Measurements from ENCODE around the gene CELF5. TPM values are rescaled to one million over a fixed set of nuclear protein-coding genes. Genes with fewer than 3 reads are reported as not detected.

The CELF5 gene
- total RNA-seq, 4 donors from 2014 or later = not detected

DNA sequence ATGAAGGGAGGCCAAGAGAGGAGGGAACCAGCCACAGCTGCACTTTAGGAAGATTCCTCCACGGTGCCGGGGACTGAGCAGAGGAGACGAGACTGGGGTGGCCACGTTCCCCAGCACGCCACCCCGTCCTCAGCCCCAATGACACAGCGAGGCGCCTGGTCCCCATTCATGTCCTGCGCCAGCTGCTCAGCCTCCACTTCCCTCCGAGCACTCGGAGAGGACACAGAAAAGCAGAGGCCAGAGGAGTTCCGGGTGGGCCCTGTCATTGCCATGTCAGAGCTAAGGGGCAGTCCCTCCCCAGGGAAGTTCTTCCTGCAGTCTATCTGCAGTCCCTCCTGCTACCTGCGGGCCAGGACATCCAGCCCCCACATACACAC, 88.7 kb downstream of the CELF5 start:
- no peaks in the 10 kb centered on the region for H3K36me3 ChIP-seq
- no peak for DNase-seq (ENCODE audit: low spot score in 2 of 2)

DNA sequence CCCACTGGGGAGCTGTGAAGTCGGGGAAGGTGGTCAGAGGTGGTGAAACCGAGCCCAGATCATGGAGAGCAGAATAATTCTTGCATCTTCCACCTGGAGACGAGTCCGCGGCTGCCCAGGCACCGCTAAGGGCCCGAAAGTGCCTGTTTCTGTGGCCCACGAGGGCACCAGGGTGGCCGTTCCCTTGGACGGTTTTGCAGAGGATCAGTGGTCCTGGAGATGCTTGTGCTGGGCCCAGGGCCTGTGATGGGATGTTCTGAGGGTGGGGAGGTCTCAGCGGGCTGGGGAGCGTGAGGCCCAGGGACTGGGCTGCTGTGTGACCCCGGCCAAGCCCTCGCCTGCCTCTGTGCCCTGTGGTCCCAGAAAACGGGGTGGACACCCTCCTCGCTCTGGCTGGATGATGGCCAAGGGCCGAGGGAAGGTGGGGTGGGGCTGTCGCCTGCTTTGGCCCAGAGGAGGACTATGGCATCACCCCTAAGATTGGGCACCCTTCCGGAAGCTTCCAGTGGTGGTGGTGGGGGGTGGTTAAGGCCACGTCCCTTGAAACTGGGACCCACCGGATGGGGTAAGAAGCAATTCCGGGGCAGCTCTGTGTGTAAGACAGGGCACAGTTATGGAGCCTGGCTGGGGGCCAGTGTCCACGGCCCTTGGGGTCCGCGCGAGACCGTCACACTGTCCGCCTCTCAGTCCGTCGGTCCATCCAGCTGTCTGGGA, 90.7 kb downstream of the CELF5 start:
- 70 to 77% methylated on average over 19 to 22 of the region's 30 CpGs for WGBS, 2 donors
- DNase-seq (ENCODE audit: low spot score in 2 of 2) = no peak
- Histone ChIP-seq H3K27ac (no peak overlapping the region), H3K36me3 (no peaks in the 10 kb centered on the region), H3K9me3 (no peaks in the 10 kb centered on the region), H3K4me1 (no peaks in the 10 kb centered on the region), H3K27me3 (peaks cover 0 to 81% of the 10 kb centered on the region in 2 donors), H3K4me3 (no peak overlapping the region)
- no peak for TF ChIP-seq POLR2A (IDR thresholded peaks at IDR 0.05)

More for the DNA sequence above, 88.7 kb downstream of the CELF5 start:
- Histone ChIP-seq H3K27me3 (peaks cover 0 to 80% of the 10 kb centered on the region in 2 donors), H3K27ac (no peak overlapping the region), H3K4me3 (no peak overlapping the region), H3K9me3 (no peaks in the 10 kb centered on the region), H3K4me1 (no peaks in the 10 kb centered on the region)
- WGBS, 2 donors = 78 to 81% methylated on average over 13 of the region's 13 CpGs
- TF ChIP-seq POLR2A (IDR thresholded peaks at IDR 0.05) (no peak), EP300 (IDR thresholded peaks at IDR 0.05) (no peak)
- TF ChIP-seq, protein P1, sequence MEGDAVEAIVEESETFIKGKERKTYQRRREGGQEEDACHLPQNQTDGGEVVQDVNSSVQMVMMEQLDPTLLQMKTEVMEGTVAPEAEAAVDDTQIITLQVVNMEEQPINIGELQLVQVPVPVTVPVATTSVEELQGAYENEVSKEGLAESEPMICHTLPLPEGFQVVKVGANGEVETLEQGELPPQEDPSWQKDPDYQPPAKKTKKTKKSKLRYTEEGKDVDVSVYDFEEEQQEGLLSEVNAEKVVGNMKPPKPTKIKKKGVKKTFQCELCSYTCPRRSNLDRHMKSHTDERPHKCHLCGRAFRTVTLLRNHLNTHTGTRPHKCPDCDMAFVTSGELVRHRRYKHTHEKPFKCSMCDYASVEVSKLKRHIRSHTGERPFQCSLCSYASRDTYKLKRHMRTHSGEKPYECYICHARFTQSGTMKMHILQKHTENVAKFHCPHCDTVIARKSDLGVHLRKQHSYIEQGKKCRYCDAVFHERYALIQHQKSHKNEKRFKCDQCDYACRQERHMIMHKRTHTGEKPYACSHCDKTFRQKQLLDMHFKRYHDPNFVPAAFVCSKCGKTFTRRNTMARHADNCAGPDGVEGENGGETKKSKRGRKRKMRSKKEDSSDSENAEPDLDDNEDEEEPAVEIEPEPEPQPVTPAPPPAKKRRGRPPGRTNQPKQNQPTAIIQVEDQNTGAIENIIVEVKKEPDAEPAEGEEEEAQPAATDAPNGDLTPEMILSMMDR (IDR thresholded peaks at IDR 0.05) = no peak

DNA sequence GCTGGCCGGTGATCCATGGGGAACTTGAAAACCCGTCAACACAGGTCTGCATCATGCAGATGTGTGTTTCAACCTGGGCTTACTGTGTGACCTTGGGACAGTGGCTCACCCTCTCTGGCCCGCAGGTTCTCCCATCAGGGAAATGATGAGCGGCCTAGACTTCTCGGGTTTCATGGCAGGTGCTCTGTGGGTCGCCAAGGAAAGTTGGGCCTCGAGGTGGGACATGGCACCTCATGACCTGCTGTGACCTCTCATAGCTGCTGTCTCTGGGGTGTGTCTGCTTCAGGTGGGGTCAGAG, 91.2 kb downstream of the CELF5 start:
- no peaks in the 10 kb centered on the region for H3K9me3 ChIP-seq
- peaks cover 0 to 86% of the 10 kb centered on the region in 2 donors for H3K27me3 ChIP-seq
- WGBS, 2 donors = 74 to 75% methylated on average over 7 of the region's 7 CpGs
- no peaks in the 10 kb centered on the region for H3K36me3 ChIP-seq
- DNase-seq (ENCODE audit: low spot score in 2 of 2) = no peak
- H3K27ac ChIP-seq = no peak overlapping the region
- no peaks in the 10 kb centered on the region for H3K4me1 ChIP-seq
- TF ChIP-seq, protein P1 (IDR thresholded peaks at IDR 0.05) = no peak
- TF ChIP-seq EP300 (IDR thresholded peaks at IDR 0.05) = no peak
- no peak for TF ChIP-seq POLR2A (IDR thresholded peaks at IDR 0.05)
- no peak overlapping the region for H3K4me3 ChIP-seq

DNA sequence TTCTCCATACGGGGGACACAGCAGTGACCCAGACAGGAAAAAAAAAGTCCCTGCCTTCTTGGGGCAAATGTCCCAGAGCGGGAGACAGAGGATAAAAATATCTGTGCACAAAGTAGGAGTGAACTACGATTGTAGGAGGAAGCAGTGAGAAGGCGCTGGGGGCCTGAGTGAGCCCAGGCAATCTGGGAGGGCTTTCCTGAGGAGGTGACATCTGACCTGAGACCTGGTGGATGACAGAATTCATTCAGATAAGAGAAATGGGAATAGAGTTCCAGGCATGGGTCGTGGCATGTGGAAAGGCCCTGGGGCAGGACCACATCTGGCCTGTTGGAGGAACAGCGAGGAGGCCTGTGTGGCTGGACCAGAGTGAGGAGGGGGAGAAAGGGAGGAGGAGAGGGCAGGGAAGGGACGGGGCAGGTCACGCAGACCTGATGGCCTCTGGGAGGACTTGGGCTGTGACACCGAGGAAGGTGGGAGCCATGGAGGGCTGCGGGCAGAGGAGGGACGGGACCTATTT, 91.7 kb downstream of the CELF5 start:
- no peak overlapping the region for H3K4me3 ChIP-seq
- no peak for DNase-seq (ENCODE audit: low spot score in 2 of 2)
- 77 to 79% methylated on average over 11 of the region's 11 CpGs for WGBS, 2 donors
- H3K27me3 ChIP-seq = peaks cover 0 to 91% of the 10 kb centered on the region in 2 donors
- no peaks in the 10 kb centered on the region for H3K9me3 ChIP-seq
- no peaks in the 10 kb centered on the region for H3K4me1 ChIP-seq
- TF ChIP-seq POLR2A (IDR thresholded peaks at IDR 0.05) = no peak
- TF ChIP-seq EP300 (IDR thresholded peaks at IDR 0.05) = no peak
- TF ChIP-seq, protein P1 (IDR thresholded peaks at IDR 0.05) = no peak
- no peaks in the 10 kb centered on the region for H3K36me3 ChIP-seq
- H3K27ac ChIP-seq = no peak overlapping the region

DNA sequence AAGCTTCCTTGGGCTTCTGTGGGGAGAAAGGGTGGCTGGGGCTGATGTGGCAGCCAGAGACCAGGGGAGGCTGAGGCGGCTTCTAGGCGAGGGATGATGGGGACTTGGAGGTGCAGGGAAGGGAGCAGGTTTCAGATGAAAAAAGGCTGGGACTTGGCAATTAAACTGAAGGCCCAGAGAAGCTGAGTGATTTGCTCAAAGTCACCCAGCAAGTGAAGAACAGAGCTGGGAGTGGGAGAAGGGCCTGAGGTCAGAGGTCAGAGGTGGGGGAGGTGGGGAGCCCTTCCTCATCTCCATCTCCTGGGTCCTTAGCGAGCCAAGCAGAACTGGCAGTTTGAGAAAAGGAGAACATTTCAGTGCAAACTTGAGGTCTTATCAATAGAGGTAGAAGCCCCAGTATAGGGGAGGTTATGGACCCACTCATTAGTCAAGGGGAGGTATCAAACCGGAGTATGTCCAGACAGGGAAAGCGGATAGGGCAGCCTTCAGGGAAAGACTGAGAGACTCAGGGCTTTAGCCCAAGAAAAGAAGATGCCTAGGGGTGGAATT, 92.3 kb downstream of the CELF5 start:
- no peak overlapping the region for H3K4me3 ChIP-seq
- H3K9me3 ChIP-seq = no peaks in the 10 kb centered on the region
- H3K27me3 ChIP-seq = peaks cover 0 to 90% of the 10 kb centered on the region in 2 donors
- H3K27ac ChIP-seq = no peak overlapping the region
- WGBS, 2 donors = 80 to 83% methylated on average over 5 of the region's 5 CpGs
- no peaks in the 10 kb centered on the region for H3K4me1 ChIP-seq
- TF ChIP-seq EP300 (IDR thresholded peaks at IDR 0.05) (no peak), POLR2A (IDR thresholded peaks at IDR 0.05) (no peak)
- TF ChIP-seq, protein P1 (IDR thresholded peaks at IDR 0.05) = no peak
- DNase-seq (ENCODE audit: low spot score in 2 of 2) = no peak
- no peaks in the 10 kb centered on the region for H3K36me3 ChIP-seq
